Testis (tissue), 2 donors: ENCODE measurements around the gene EVC.

Source experiments
- CTCF ChIP-seq, 3 experiments: fragments of 450-650 bp in 2 of 3; fragments of 200-600 bp in 1 of 3; sonication (generic) in 1 of 3; IDR thresholded peaks; one replicate each; pipeline ENCODE4 v1.5.1; 2016 to 2019; ENCODE audit warnings: antibody characterized with exemption in 3 of 3, mild to moderate bottlenecking in 2 of 3, moderate library complexity in 1 of 3
- POLR2A ChIP-seq: fragments of 450-650 bp; IDR thresholded peaks from one replicate; pipeline ENCODE4 v1.6.1; 2017; ENCODE audit warnings: antibody characterized with exemption, mild to moderate bottlenecking, moderate library complexity

DNA sequence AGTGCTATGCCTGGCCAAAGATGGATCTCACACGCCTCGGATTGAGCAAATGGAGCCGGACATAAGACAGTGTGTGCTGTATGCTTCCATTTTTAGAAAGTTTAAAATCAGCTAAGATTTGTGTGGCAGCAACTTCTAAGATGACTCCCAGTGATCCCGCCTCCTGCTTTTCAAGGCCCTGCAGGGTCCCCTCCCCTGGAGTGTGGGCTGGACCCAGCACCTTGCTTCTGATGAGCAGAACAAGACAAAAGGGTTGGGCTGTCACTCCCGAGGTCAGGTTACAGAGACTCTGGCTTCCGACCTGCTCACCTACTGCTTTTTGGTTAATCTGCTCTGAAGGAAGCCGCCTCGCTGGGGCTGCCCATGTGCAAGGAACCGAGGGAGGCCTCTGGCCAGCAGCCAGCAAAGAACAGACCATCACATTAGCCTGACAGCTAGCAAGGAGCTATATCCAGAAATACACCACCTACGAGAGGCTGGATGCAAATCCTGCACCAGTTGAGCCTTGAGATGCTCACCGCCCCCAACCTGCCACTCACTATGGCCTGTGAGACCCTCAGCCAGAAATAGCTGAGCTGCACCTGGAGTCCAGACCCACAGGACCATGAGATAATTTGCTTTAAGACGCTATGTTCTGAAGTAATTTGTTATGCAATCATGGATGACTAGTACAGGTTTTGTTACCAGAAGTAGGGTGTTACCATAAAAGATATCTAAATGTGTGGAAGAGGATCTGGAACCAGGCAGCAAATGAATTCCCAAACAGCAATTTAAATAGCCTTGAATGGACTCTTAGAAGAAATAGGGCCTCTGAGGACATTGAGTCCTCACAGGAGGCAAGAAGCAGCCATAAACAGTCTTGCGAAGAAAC is 134.3 kb downstream of the EVC start:
- TF ChIP-seq CTCF (IDR thresholded peaks at IDR 0.05) (no peak), POLR2A (no peak)
